BLaER1 treated with 17β-estradiol and CSF1 and Interleukin-3, amounts not matched to agents 10 nM and 100 nM (cell line): ENCODE data around the gene AMBRA1.

Experiments
- H3K27ac ChIP-seq, 11 experiments: shearing (Covaris generic); formaldehyde crosslinking; 2 replicates each; pipeline ENCODE4 v1.8.1; 2022
- H3K27me3 ChIP-seq, 11 experiments: shearing (Covaris generic); formaldehyde crosslinking; 2 replicates each; pipeline ENCODE4 v1.8.1; 2022
- H3K36me3 ChIP-seq, 11 experiments: shearing (Covaris generic); formaldehyde crosslinking; 2 replicates each; pipeline ENCODE4 v1.8.1; 2022
- H3K4me1 ChIP-seq, 10 experiments: shearing (Covaris generic); formaldehyde crosslinking; 2 replicates each; pipeline ENCODE4 v1.8.1; 2022
- H3K4me2 ChIP-seq, 11 experiments: shearing (Covaris generic); formaldehyde crosslinking; 2 replicates each; pipeline ENCODE4 v1.8.1; 2022
- H3K4me3 ChIP-seq, 10 experiments: shearing (Covaris generic); formaldehyde crosslinking; 2 replicates each; pipeline ENCODE4 v1.8.1; 2022
- H3K9ac ChIP-seq, 11 experiments: shearing (Covaris generic); formaldehyde crosslinking; 2 replicates each; pipeline ENCODE4 v1.8.1; 2022
- H3K9me3 ChIP-seq, 11 experiments: shearing (Covaris generic); formaldehyde crosslinking; replicated peaks in 1 of 11; 2 replicates each; pipeline ENCODE4 v1.8.1; 2022
- H4K20me1 ChIP-seq, 11 experiments: shearing (Covaris generic); formaldehyde crosslinking; 2 replicates each; pipeline ENCODE4 v1.8.1; 2022
- Cebpa-rat ChIP-seq, 11 experiments: shearing (Covaris generic); IDR thresholded peaks; 2 replicates each; pipeline ENCODE4 v1.8.1; 2022

AMBRA1 gene

GRCh38 chr11:46493791-46494190 is 100.0 kb downstream of the AMBRA1 start:
- Histone ChIP-seq H3K4me2 (no peak overlapping the region), H4K20me1 (peaks cover 11 to 64% (median 41%) of the 10 kb centered on the region in 11 experiments; a peak in 16 of 22 replicates), H3K9ac (peak overlapping the region in 1 of 11 experiments; percentile 23; a peak in 1 of 22 replicates), H3K4me1 (peaks cover 11 to 37% (median 25%) of the 10 kb centered on the region in 10 experiments; a peak in 19 of 20 replicates), H3K36me3 (peaks cover 40 to 96% (median 58%) of the 10 kb centered on the region in 11 experiments; a peak in 21 of 22 replicates), H3K27me3 (no peaks in the 10 kb centered on the region), H3K27ac (no peak overlapping the region), H3K4me3 (no peak overlapping the region), H3K9me3 (no peaks in the 10 kb centered on the region)
- no peak for TF ChIP-seq Cebpa-rat (IDR thresholded peaks at IDR 0.05)

GRCh38 chr11:46492532-46492931 is 101.3 kb downstream of the AMBRA1 start:
- H3K4me3 ChIP-seq = no peak overlapping the region
- no peak for TF ChIP-seq Cebpa-rat (IDR thresholded peaks at IDR 0.05)
- peak overlapping the region in 3 of 11 experiments; percentile 47 to 57 (median 54); a peak in 3 of 22 replicates for H3K27ac ChIP-seq
- H3K4me1 ChIP-seq = peaks cover 11 to 50% (median 36%) of the 10 kb centered on the region in 10 experiments; a peak in 19 of 20 replicates
- H4K20me1 ChIP-seq = peaks cover 4 to 60% (median 33%) of the 10 kb centered on the region in 11 experiments; a peak in 15 of 22 replicates
- no peaks in the 10 kb centered on the region for H3K27me3 ChIP-seq
- peak overlapping the region in 4 of 11 experiments; percentile 31 to 48 (median 43); a peak in 1 of 22 replicates for H3K9ac ChIP-seq
- H3K4me2 ChIP-seq = peak overlapping the region in 9 of 11 experiments; percentile 38 to 76 (median 61); a peak in 17 of 22 replicates
- peaks cover 37 to 92% (median 52%) of the 10 kb centered on the region in 11 experiments; a peak in 21 of 22 replicates for H3K36me3 ChIP-seq
- no peaks in the 10 kb centered on the region for H3K9me3 ChIP-seq

DNA sequence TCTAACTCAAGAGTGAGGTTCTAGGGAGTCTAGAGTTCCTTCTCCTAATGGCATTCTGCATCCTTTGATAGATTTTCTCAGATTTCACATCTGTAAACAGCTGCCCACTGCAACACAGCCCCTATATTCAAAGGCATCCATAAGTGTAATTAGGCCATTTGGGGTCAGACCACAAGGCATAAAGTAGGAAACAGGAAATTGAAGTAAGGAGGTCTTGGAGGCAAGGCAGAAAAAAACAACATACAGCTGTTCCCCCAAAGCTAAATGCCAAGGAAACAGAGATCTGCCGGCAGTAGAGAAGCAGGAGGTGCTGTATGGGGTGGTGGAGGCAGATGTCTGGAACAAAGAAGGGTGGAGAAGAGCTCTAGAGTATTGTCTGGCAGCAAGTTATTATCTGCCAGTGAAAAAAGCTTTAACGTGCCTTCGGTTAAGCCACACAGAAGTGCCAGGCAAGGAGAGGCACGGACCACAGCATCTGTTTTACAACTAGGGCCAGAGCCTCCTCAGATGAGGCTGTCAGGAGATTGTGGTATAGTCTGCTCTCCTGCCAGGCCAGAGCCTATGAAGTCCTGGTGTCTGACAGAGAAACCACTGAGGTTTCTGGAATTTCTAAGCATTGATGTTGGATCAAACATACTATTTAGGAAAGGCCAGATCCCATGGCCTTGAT is 102.0 kb downstream of the AMBRA1 start:
- Histone ChIP-seq H3K36me3 (peaks cover 33 to 92% (median 55%) of the 10 kb centered on the region in 11 experiments; a peak in 21 of 22 replicates), H3K27ac (peak overlapping the region in 7 of 11 experiments; percentile 23 to 57 (median 47); a peak in 13 of 22 replicates), H3K27me3 (no peaks in the 10 kb centered on the region), H3K9ac (peak overlapping the region in 10 of 11 experiments; percentile 20 to 49 (median 40); a peak in 14 of 22 replicates), H3K4me2 (peak overlapping the region; percentile 17 to 76 (median 53); a peak in 20 of 22 replicates), H3K4me3 (no peak overlapping the region), H4K20me1 (peaks cover 4 to 60% (median 30%) of the 10 kb centered on the region in 11 experiments; a peak in 14 of 22 replicates), H3K9me3 (no peaks in the 10 kb centered on the region), H3K4me1 (peaks cover 11 to 57% (median 40%) of the 10 kb centered on the region in 10 experiments; a peak in 19 of 20 replicates)
- no peak for TF ChIP-seq Cebpa-rat (IDR thresholded peaks at IDR 0.05)

GRCh38 chr11:46490666-46491065 is 103.2 kb downstream of the AMBRA1 start:
- H3K27ac ChIP-seq = no peak overlapping the region
- no peak for TF ChIP-seq Cebpa-rat (IDR thresholded peaks at IDR 0.05)
- peaks cover 4 to 66% (median 24%) of the 10 kb centered on the region in 11 experiments; a peak in 14 of 22 replicates for H4K20me1 ChIP-seq
- H3K4me3 ChIP-seq = no peak overlapping the region
- no peaks in the 10 kb centered on the region for H3K27me3 ChIP-seq
- H3K4me2 ChIP-seq = no peak overlapping the region
- peaks cover 33 to 92% (median 48%) of the 10 kb centered on the region in 11 experiments; a peak in 21 of 22 replicates for H3K36me3 ChIP-seq
- peaks cover 11 to 64% (median 45%) of the 10 kb centered on the region in 10 experiments; a peak in 19 of 20 replicates for H3K4me1 ChIP-seq
- no peaks in the 10 kb centered on the region for H3K9me3 ChIP-seq
- H3K9ac ChIP-seq = no peak overlapping the region

- no peak overlapping the region for H3K27ac ChIP-seq
- H4K20me1 ChIP-seq = peaks cover 4 to 72% (median 26%) of the 10 kb centered on the region in 11 experiments; a peak in 14 of 22 replicates
- no peak for TF ChIP-seq Cebpa-rat (IDR thresholded peaks at IDR 0.05)
- H3K9ac ChIP-seq = no peak overlapping the region
- no peak overlapping the region for H3K4me3 ChIP-seq
- H3K36me3 ChIP-seq = peaks cover 27 to 92% (median 49%) of the 10 kb centered on the region in 11 experiments; a peak in 21 of 22 replicates
- no peaks in the 10 kb centered on the region for H3K9me3 ChIP-seq
- peaks cover 11 to 64% (median 45%) of the 10 kb centered on the region in 10 experiments; a peak in 19 of 20 replicates for H3K4me1 ChIP-seq
- no peak overlapping the region for H3K4me2 ChIP-seq
- no peaks in the 10 kb centered on the region for H3K27me3 ChIP-seq
These were observed 103.9 kb downstream of the AMBRA1 start for GRCh38 chr11:46489656-46490560.

DNA sequence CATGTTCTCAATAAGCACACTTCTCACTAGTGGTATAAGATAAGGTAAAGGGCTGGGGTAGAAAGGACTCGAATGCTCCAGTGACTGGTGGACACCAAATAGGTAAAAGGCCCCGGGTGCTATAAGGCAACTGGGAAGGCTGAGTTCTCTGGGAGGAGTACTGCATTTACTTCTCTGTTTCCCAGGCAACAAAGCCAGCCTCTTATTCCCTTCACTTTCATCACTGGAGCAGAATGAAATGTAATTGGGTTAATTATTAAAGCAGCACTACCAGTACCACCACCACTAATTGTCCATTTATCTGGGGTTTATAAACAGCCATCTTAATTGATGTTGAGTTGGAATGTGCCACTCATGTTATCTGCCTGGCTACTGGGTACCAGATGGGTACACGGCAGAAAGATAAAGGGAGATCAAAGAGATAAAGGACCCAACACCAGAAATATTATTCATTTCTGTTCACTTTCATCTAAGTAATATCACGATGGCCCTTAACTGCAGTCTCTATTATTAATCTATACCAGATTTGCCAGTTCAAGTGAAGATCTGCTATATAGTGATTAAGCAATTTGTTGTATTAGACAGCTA is 107.9 kb downstream of the AMBRA1 start:
- no peak for TF ChIP-seq Cebpa-rat (IDR thresholded peaks at IDR 0.05)
- Histone ChIP-seq H3K27me3 (no peaks in the 10 kb centered on the region), H3K36me3 (peaks cover 11 to 92% (median 51%) of the 10 kb centered on the region in 11 experiments; a peak in 20 of 22 replicates), H4K20me1 (peaks cover 4 to 78% (median 20%) of the 10 kb centered on the region in 11 experiments; a peak in 12 of 22 replicates), H3K4me1 (peaks cover 0 to 52% (median 29%) of the 10 kb centered on the region in 10 experiments; a peak in 14 of 20 replicates), H3K4me3 (no peak overlapping the region), H3K4me2 (peak overlapping the region in 2 of 11 experiments; percentile 50 to 66; a peak in 1 of 22 replicates), H3K9me3 (no peaks in the 10 kb centered on the region), H3K27ac (no peak overlapping the region), H3K9ac (no peak overlapping the region)

GRCh38 chr11:46484101-46484500 is 109.7 kb downstream of the AMBRA1 start:
- Histone ChIP-seq H3K36me3 (peaks cover 3 to 91% (median 50%) of the 10 kb centered on the region in 11 experiments; a peak in 20 of 22 replicates), H4K20me1 (peaks cover 0 to 79% (median 9%) of the 10 kb centered on the region in 11 experiments; a peak in 8 of 22 replicates), H3K9ac (no peak overlapping the region), H3K9me3 (no peaks in the 10 kb centered on the region), H3K27me3 (no peaks in the 10 kb centered on the region), H3K4me1 (peaks cover 0 to 43% (median 26%) of the 10 kb centered on the region in 10 experiments; a peak in 14 of 20 replicates), H3K4me2 (no peak overlapping the region), H3K4me3 (no peak overlapping the region), H3K27ac (no peak overlapping the region)
- TF ChIP-seq Cebpa-rat (IDR thresholded peaks at IDR 0.05) = no peak

- no peak for TF ChIP-seq Cebpa-rat (IDR thresholded peaks at IDR 0.05)
- H4K20me1 ChIP-seq = peaks cover 9 to 84% (median 36%) of the 10 kb centered on the region in 11 experiments; a peak in 16 of 22 replicates
- peaks cover 0 to 31% (median 7%) of the 10 kb centered on the region in 10 experiments; a peak in 9 of 20 replicates for H3K4me1 ChIP-seq
- no peaks in the 10 kb centered on the region for H3K27me3 ChIP-seq
- H3K27ac ChIP-seq = no peak overlapping the region
- H3K9me3 ChIP-seq = no peaks in the 10 kb centered on the region
- H3K4me2 ChIP-seq = no peak overlapping the region
- peaks cover 3 to 88% (median 43%) of the 10 kb centered on the region in 11 experiments; a peak in 20 of 22 replicates for H3K36me3 ChIP-seq
- H3K4me3 ChIP-seq = no peak overlapping the region
- H3K9ac ChIP-seq = no peak overlapping the region
These were observed 112.9 kb downstream of the AMBRA1 start for GRCh38 chr11:46480909-46481308.
